ENCODE measurements around the gene APOL4.
"Not testable (repeated sequence)": the region's sequence is repeated elsewhere in the genome, so short reads cannot be mapped to it uniquely, and the experiment has no call there.

Gene APOL4

GRCh38 chr22:36204632-36205015 lies 3.0 kb upstream of the APOL4 start:
- no peak for DNase-seq

- no peak for DNase-seq
Measured at GRCh38 chr22:36204001-36204631, 2.5 kb upstream of the APOL4 start.

- not testable (repeated sequence) for DNase-seq
Measured at GRCh38 chr22:36203441-36203840, 1.8 kb upstream of the APOL4 start.

- DNase-seq, result peak in 1 of 2 experiments; percentile 41
Measured at GRCh38 chr22:36202906-36203305, 1.3 kb upstream of the APOL4 start.

GRCh38 chr22:36201025-36201424 lies 584 bp downstream of the APOL4 start:
- not testable (repeated sequence) for DNase-seq

GRCh38 chr22:36199001-36199551 lies 2.5 kb downstream of the APOL4 start:
- no peak for DNase-seq

- no peak for DNase-seq
Measured at GRCh38 chr22:36198536-36198935, 3.1 kb downstream of the APOL4 start.

- DNase-seq, result no peak
Measured at GRCh38 chr22:36197514-36198146, 4.0 kb downstream of the APOL4 start.

- DNase-seq, result no peak
Measured at GRCh38 chr22:36197065-36197440, 4.6 kb downstream of the APOL4 start.

- DNase-seq, result no peak
Measured at GRCh38 chr22:36196254-36197064, 5.2 kb downstream of the APOL4 start.

- DNase-seq, result peak in 1 of 2 experiments; percentile 52
Measured at GRCh38 chr22:36194971-36195370, 6.6 kb downstream of the APOL4 start.

- no peak for DNase-seq
Measured at GRCh38 chr22:36194385-36194784, 7.2 kb downstream of the APOL4 start.

GRCh38 chr22:36193577-36193976 lies 8.0 kb downstream of the APOL4 start:
- DNase-seq, result no peak

- DNase-seq, result no peak
Measured at GRCh38 chr22:36193171-36193570, 8.4 kb downstream of the APOL4 start.

- no peak for DNase-seq
Measured at GRCh38 chr22:36192542-36192941, 9.1 kb downstream of the APOL4 start.

- no peak for DNase-seq
Measured at GRCh38 chr22:36191106-36191836, 10.3 kb downstream of the APOL4 start.

- not testable (repeated sequence) for DNase-seq
Measured at GRCh38 chr22:36187862-36188261, 13.7 kb downstream of the APOL4 start.

- no peak for DNase-seq
Measured at GRCh38 chr22:36185828-36186624, 15.6 kb downstream of the APOL4 start.

GRCh38 chr22:36184433-36185025 lies 17.1 kb downstream of the APOL4 start:
- DNase-seq, result no peak

GRCh38 chr22:36183446-36183845 lies 18.2 kb downstream of the APOL4 start:
- no peak for DNase-seq

- no peak for DNase-seq
Measured at GRCh38 chr22:36182857-36183256, 18.8 kb downstream of the APOL4 start.

GRCh38 chr22:36182056-36182455 lies 19.6 kb downstream of the APOL4 start:
- no peak for DNase-seq

All from NCI-H2081 (cell line).